GM23338 (cell line): Measurements from ENCODE around the gene GRIN2B.

ENCODE experiments used
- CTCF ChIP-seq, 2 experiments: fragments of 200-600 bp in 1 of 2; sonication (generic) in 1 of 2; conservative IDR thresholded peaks; 2 replicates each; pipeline versions ENCODE4 v1.5.1 to v1.6.1; 2016 to 2017; ENCODE audit warnings: antibody characterized with exemption in 2 of 2, low read depth in 2 of 2, mild to moderate bottlenecking in 2 of 2, moderate library complexity in 1 of 2
- EZH2 ChIP-seq: fragments of 200-600 bp; sonication (generic); IDR thresholded peaks from one replicate; pipeline ENCODE4 v1.8.0; 2017; ENCODE audit warnings: antibody characterized with exemption, mild to moderate bottlenecking, low read depth; ENCODE audit not compliant: unreplicated experiment
- EZH2phosphoT487 ChIP-seq: fragments of 200-600 bp; sonication (generic); IDR thresholded peaks from one replicate; pipeline ENCODE4 v1.8.1; 2018; ENCODE audit warnings: antibody characterized with exemption; ENCODE audit not compliant: unreplicated experiment
- POLR2AphosphoS5 ChIP-seq: IDR thresholded peaks from 2 replicates; pipeline ENCODE4 v1.6.1; 2016; ENCODE audit warnings: antibody characterized with exemption, low read depth
- REST ChIP-seq: IDR thresholded peaks from one replicate; pipeline ENCODE4 v1.6.1; 2018; ENCODE audit warnings: antibody characterized with exemption; ENCODE audit not compliant: unreplicated experiment

GRCh38 chr12:13968281-13968680 is 13.1 kb downstream of the GRIN2B start:
- no peak for TF ChIP-seq CTCF (conservative IDR thresholded peaks at IDR 0.05; ENCODE audit: low read depth in 2 of 2)
- TF ChIP-seq EZH2 = no peak
- no peak for TF ChIP-seq POLR2AphosphoS5
- TF ChIP-seq EZH2phosphoT487 = no peak
- no peak for TF ChIP-seq REST
